NCI-H2081 treated with DMSO at 0.1 percent for 48 hours (cell line): ENCODE data around the gene STRN.

ENCODE experiments used
- DNase-seq: peaks from one replicate; lab custom pipeline; 2025; lab: John Stamatoyannopoulos, UW

Gene STRN

DNA sequence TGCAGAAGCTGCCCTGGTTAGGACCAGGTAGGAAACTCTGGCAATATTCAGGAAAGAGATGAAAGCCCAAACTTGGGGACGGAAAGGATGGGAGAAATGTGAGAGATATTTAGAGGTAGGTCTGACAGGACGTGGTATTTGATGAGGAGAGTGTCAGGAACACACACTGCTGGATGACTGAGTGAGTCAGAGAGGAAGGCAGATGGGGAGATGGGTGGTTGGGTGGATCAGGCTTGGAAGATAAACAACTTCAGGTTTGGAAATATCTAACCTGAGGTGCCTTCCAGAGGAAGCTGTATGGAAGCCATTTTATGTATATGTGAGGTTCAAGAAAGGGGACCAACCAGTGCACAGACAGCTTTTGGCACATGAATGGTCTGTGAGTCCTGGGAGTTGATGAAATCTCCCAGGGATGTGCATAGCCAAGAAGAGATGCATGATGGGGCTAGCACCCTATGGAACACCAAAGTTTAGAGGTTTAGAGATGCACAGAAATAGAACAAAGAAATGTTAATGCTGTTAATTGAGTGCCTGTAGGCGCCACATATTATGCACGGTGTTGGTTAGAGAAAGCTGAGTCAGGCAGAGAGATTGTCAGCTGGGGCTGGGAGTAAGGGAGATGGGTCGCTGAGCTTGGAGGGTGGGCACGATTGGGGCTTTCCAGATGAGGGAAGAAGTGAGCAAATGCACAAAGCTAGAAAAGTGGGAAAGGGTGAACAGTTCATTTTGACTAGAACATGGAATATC, 168.8 kb downstream of the STRN start:
- DNase-seq: no peak
